ENCODE measurements around the gene TTC28. TPM values are rescaled to one million over a fixed set of nuclear protein-coding genes. Genes with fewer than 3 reads are reported as not detected.

Gene TTC28
- total and polyA plus RNA-seq, 10 of the 15 experiments (the other 5 are each of a cell fraction or from before 2014, with no cell fraction given) = 0.15 to 8.4 (median 1.4) TPM

- H3K79me2 ChIP-seq (ENCODE audit: control insufficient read depth, insufficient read depth, low read length) = no peaks in the 10 kb centered on the region
- BruUV-seq (replicated peaks) = no TSS peak
- in situ Hi-C loops (cut with MboI) = no loop called here
- TF ChIP-seq SP1 (IDR thresholded peaks at IDR 0.05; ENCODE audit: low read depth, low read length) = no peak
- no peak for TF ChIP-seq MEF2A (IDR thresholded peaks at IDR 0.05; ENCODE audit: insufficient read depth, low read depth, low read length)
- TF ChIP-seq CBX3 (IDR thresholded peaks at IDR 0.05; ENCODE audit: borderline replicate concordance, low read depth) = no peak
- TF ChIP-seq GATAD2B (conservative IDR thresholded peaks at IDR 0.05; ENCODE audit: low read depth) = no peak
- no peak for TF ChIP-seq RFX5 (IDR thresholded peaks at IDR 0.05; ENCODE audit: low read depth, low read length)
- no peak for TF ChIP-seq FOXM1 (IDR thresholded peaks at IDR 0.05; ENCODE audit: low read depth, low read length)
- TF ChIP-seq MYC (IDR thresholded peaks at IDR 0.05; ENCODE audit: insufficient read depth, insufficient read length, insufficient replicate concordance, low read length, severe bottlenecking) = no peak
- no peak for TF ChIP-seq SMARCA5 (IDR thresholded peaks at IDR 0.05)
- no peak for TF ChIP-seq REST (IDR thresholded peaks at IDR 0.05; ENCODE audit: low read depth, low read length)
- no peak for TF ChIP-seq SRF (IDR thresholded peaks at IDR 0.05; ENCODE audit: low read depth in 2 of 2, low read length in 2 of 2)
- no peak for TF ChIP-seq ZBED1 (IDR thresholded peaks at IDR 0.05; ENCODE audit: borderline replicate concordance)
- no peak for TF ChIP-seq CUX1 (IDR thresholded peaks at IDR 0.05; ENCODE audit: insufficient replicate concordance, low read depth, low read length)
- no peak for TF ChIP-seq IKZF1 (conservative IDR thresholded peaks at IDR 0.05)
- TF ChIP-seq ATF7 (IDR thresholded peaks at IDR 0.05; ENCODE audit: low read depth) = no peak
- no peak for TF ChIP-seq POLR2A (IDR thresholded peaks at IDR 0.05; ENCODE audit: low read depth, low read length)
- no peak for TF ChIP-seq NR2C2 (IDR thresholded peaks at IDR 0.05; ENCODE audit: borderline replicate concordance, control insufficient read depth, insufficient read length, low read depth)
Measured at GRCh38 chr22:27992294-27993165, 687.1 kb downstream of the TTC28 start.

More at GRCh38 chr22:27992294-27993165, 687.1 kb downstream of the TTC28 start:
- no peak overlapping the region for H3K9ac ChIP-seq (ENCODE audit: control insufficient read depth, insufficient read depth, low read length)
- DNase-seq (ENCODE audit: low read depth, low spot score) (no peak), FAIRE-seq (no peak), ATAC-seq (no peak)
- H3K4me2 ChIP-seq (ENCODE audit: control insufficient read depth, insufficient read depth) = no peak overlapping the region
- H3K36me3 ChIP-seq (ENCODE audit: control insufficient read depth in 2 of 2, insufficient read depth in 2 of 2, low read length in 1 of 2) = no peaks in the 10 kb centered on the region
- H3K9me3 ChIP-seq (replicated peaks; ENCODE audit: control insufficient read depth, insufficient read depth, low read length) = no peaks in the 10 kb centered on the region
- ChIA-PET CTCF (interaction anchor here (1.0 to 1.6 kb wide), 2 partner anchors 109 to 112 kb away, joined by 3 read pairs; no protein-coding TSS in a partner anchor), SMC1A (ENCODE audit: uncharacterized antibody, unreplicated experiment) (interaction anchor here (1.6 kb wide), 1 partner anchor 10 kb away, joined by 3 read pairs; no protein-coding TSS in a partner anchor), RAD21 (ENCODE audit: unreplicated experiment) (interaction anchor here (1.4 kb wide), 1 partner anchor 72 kb away, joined by 4 read pairs; no protein-coding TSS in a partner anchor), POLR2A (no interaction called here)
- H3K4me1 ChIP-seq (ENCODE audit: control insufficient read depth, insufficient read depth, low read length) = no peaks in the 10 kb centered on the region
- H3K27ac ChIP-seq (ENCODE audit: control insufficient read depth, insufficient read depth) = no peak overlapping the region
- H4K20me1 ChIP-seq (ENCODE audit: control insufficient read depth, insufficient read depth) = no peaks in the 10 kb centered on the region
- no peaks in the 10 kb centered on the region for H3K27me3 ChIP-seq (replicated peaks in 1 of 2; ENCODE audit: control insufficient read depth in 2 of 2, insufficient read depth in 2 of 2, low read length in 1 of 2)
- 57% methylated on average over 23 of the region's 23 CpGs for WGBS (ENCODE audit: insufficient coverage, insufficient replicate concordance, low lambda C conversion rate, missing lambda C conversion rate)
- intact Hi-C loops (cut with micrococcal nuclease; ENCODE audit: unreplicated experiment) = no loop called here
- H3K4me3 ChIP-seq = no peak overlapping the region
- no peak overlapping the region for H2AFZ ChIP-seq (ENCODE audit: control insufficient read depth, low read depth, low read length)

All from GM12878 (cell line).